Measurements from ENCODE around the gene DROSHA. TPM values are rescaled to one million over a fixed set of nuclear protein-coding genes. Genes with fewer than 3 reads are reported as not detected.

DROSHA gene
- 25.8 TPM for polyA plus RNA-seq (2012; ENCODE audit: insufficient read length, low read depth)

- TF ChIP-seq FOXP2 (optimal IDR thresholded peaks at IDR 0.05; ENCODE audit: borderline replicate concordance, extremely low read depth, extremely low read length, insufficient read depth) (peak; percentile 32), SIN3A (IDR thresholded peaks at IDR 0.05; ENCODE audit: borderline replicate concordance, insufficient read depth, low read length) (peak; percentile 72; the same call in 1 of the 2 replicates), POLR2AphosphoS5 (IDR thresholded peaks at IDR 0.05; ENCODE audit: low read depth, low read length) (peak; percentile 85), TAF1 (IDR thresholded peaks at IDR 0.05; ENCODE audit: borderline replicate concordance, insufficient read depth, low read length) (peak; percentile 77; the same call in 1 of the 2 replicates), REST (IDR thresholded peaks at IDR 0.05; ENCODE audit: insufficient read depth in 1 of 2, low read depth in 2 of 2, low read length in 2 of 2) (no peak)
Measured at GRCh38 chr5:31531888-31532547, at the start of gene DROSHA, which contains the start of gene C5orf22. Gene DROSHA, minus strand, starts transcription at chr5:31532093. Its CDS starts 3,034 bp downstream, at chr5:31529059. Gene C5orf22, plus strand, starts transcription at chr5:31532301. Its CDS starts 92 bp downstream, at chr5:31532393.

GRCh38 chr5:31579558-31579957 lies 47.7 kb upstream of the DROSHA start:
- TF ChIP-seq TAF1 (IDR thresholded peaks at IDR 0.05; ENCODE audit: borderline replicate concordance, insufficient read depth, low read length) (no peak), REST (IDR thresholded peaks at IDR 0.05; ENCODE audit: insufficient read depth in 1 of 2, low read depth in 2 of 2, low read length in 2 of 2) (no peak), POLR2AphosphoS5 (IDR thresholded peaks at IDR 0.05; ENCODE audit: low read depth, low read length) (no peak), SIN3A (IDR thresholded peaks at IDR 0.05; ENCODE audit: borderline replicate concordance, insufficient read depth, low read length) (no peak), FOXP2 (optimal IDR thresholded peaks at IDR 0.05; ENCODE audit: borderline replicate concordance, extremely low read depth, extremely low read length, insufficient read depth) (no peak)

- TF ChIP-seq TAF1 (IDR thresholded peaks at IDR 0.05; ENCODE audit: borderline replicate concordance, insufficient read depth, low read length) (no peak), FOXP2 (optimal IDR thresholded peaks at IDR 0.05; ENCODE audit: borderline replicate concordance, extremely low read depth, extremely low read length, insufficient read depth) (no peak), POLR2AphosphoS5 (IDR thresholded peaks at IDR 0.05; ENCODE audit: low read depth, low read length) (no peak), SIN3A (IDR thresholded peaks at IDR 0.05; ENCODE audit: borderline replicate concordance, insufficient read depth, low read length) (no peak), REST (IDR thresholded peaks at IDR 0.05; ENCODE audit: insufficient read depth in 1 of 2, low read depth in 2 of 2, low read length in 2 of 2) (no peak)
Measured at GRCh38 chr5:31577438-31577837, 45.5 kb upstream of the DROSHA start.

- TF ChIP-seq POLR2AphosphoS5 (IDR thresholded peaks at IDR 0.05; ENCODE audit: low read depth, low read length) (no peak), SIN3A (IDR thresholded peaks at IDR 0.05; ENCODE audit: borderline replicate concordance, insufficient read depth, low read length) (no peak), TAF1 (IDR thresholded peaks at IDR 0.05; ENCODE audit: borderline replicate concordance, insufficient read depth, low read length) (no peak), FOXP2 (optimal IDR thresholded peaks at IDR 0.05; ENCODE audit: borderline replicate concordance, extremely low read depth, extremely low read length, insufficient read depth) (no peak), REST (IDR thresholded peaks at IDR 0.05; ENCODE audit: insufficient read depth in 1 of 2, low read depth in 2 of 2, low read length in 2 of 2) (no peak)
Measured at GRCh38 chr5:31574772-31575171, 42.9 kb upstream of the DROSHA start.
